ENCODE results near the gene ANKRD34A.

The ANKRD34A gene

DNA sequence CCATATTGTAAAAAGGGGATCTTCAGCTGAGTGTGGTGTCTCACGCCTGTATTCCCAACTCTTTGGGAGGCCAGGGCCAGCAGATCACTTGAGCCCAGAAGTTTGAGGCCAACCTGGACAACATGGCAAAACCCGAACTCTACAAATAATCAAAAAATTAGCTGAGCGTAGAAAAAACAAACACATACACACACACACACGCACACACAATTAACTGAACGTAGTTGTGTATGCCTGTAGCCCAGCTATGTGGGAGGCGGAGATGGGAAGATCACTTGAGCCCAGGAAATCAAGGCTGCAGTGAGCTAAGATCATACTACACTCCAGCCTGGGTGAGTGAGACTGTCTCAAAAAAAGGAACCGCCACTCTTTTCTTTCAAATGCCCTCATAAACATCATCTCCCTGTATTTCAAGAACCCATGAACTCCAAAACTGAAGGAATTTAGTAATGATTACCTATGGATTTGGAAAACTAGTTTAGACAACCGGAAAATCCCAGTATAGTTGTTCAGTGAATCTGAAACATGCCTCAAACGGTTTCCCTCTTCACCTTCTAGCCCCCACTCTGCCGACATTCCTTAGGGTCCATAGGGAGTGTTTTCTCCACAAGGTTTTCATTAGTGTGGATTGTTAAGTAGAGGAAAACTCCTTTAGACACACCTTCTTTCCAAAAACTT is 27.5 kb upstream of the ANKRD34A start:
- in situ Hi-C loops (cut with MboI; ENCODE audit: low sequenced_read_pairs) = no loop called here

DNA sequence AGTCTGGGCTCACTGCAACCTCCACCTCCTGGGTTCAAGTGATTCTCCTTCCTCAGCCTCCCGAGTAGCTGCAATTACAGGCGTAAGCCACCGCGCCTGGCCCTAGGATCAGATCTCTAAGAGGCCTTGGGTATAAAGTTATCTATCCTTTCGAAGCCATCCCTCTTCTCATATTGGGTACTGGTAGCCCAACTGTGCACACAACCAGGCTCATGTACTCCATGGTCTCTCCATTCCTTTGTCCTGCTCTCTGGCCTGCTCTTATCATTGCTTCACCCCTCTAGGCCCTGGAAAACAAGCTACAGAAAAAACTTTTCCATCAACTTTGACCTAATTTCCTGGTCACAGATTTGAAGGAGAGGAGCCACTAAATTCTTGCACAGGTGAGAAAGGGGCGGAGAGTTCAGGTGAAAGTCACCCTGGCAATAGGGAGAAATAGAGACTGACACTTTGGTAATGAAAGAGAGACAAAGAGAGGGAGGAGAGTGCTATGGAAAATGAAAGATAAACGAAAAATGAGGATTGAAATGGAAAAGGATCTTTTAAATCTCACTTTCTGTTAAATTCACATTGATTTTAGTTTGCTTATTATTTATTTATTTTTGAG is 26.0 kb upstream of the ANKRD34A start:
- in situ Hi-C loops (cut with MboI; ENCODE audit: low sequenced_read_pairs) = no loop called here

DNA sequence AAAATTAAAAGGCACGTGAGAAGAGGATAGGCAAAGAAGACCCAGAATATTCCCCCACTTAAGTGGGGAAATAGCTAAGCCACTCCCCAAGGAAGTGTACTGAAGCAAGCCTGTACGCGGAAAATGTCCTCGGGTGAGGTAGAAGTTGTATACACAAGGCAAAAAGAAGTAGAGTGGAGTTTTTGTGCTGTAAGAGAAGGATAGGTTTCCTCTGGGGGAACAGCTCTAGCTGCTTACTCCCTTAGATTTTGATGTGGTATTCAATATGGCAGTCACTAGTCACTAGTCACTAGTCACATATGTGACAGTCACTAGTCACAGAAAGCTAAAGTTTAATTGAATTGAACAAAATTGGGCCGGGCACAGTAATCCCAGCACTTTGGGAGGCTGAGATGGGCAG is 24.4 kb upstream of the ANKRD34A start:
- in situ Hi-C loops (cut with MboI; ENCODE audit: low sequenced_read_pairs) = no loop called here

DNA sequence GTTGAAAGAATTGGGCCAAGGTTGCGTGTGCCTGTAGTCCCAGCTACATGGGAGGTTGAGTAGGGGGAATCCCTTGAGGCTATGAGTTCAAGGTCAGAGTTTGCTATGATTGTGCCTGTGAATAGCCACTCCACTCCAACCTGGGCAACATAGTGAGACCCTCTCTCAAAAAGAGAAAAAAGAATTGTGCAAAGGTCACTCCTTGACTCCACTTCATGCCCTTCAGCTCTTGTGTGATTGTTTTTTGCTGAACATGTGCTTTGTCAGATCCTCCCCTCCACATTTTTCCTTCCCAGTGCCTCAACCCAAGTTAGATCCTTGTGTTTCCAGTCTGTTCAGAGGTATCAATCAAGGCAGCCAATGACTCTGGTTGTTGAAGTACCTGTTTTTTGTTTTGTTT is 23.6 kb upstream of the ANKRD34A start:
- in situ Hi-C loops (cut with MboI; ENCODE audit: low sequenced_read_pairs) = no loop called here

DNA sequence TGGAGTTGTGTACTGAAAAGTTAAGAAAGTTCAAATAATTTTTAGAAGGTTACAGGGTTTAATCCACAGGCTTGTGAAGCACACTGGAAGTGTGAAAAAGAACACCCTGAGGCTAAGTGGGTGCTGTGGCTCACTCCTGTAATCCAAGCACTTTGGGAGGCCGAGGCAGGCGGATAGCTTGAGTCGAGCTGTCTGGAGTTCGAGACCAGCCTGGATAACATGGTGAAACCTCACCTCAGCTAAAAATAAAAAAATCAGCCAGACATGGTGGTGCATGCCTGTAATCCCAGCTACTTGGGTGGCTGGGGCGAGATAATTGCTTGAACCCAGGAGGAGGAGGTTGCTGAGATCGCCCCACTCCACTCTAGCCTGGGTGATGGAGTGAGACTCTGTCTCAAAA is 22.2 kb upstream of the ANKRD34A start:
- in situ Hi-C loops (cut with MboI; ENCODE audit: low sequenced_read_pairs) = no loop called here

DNA sequence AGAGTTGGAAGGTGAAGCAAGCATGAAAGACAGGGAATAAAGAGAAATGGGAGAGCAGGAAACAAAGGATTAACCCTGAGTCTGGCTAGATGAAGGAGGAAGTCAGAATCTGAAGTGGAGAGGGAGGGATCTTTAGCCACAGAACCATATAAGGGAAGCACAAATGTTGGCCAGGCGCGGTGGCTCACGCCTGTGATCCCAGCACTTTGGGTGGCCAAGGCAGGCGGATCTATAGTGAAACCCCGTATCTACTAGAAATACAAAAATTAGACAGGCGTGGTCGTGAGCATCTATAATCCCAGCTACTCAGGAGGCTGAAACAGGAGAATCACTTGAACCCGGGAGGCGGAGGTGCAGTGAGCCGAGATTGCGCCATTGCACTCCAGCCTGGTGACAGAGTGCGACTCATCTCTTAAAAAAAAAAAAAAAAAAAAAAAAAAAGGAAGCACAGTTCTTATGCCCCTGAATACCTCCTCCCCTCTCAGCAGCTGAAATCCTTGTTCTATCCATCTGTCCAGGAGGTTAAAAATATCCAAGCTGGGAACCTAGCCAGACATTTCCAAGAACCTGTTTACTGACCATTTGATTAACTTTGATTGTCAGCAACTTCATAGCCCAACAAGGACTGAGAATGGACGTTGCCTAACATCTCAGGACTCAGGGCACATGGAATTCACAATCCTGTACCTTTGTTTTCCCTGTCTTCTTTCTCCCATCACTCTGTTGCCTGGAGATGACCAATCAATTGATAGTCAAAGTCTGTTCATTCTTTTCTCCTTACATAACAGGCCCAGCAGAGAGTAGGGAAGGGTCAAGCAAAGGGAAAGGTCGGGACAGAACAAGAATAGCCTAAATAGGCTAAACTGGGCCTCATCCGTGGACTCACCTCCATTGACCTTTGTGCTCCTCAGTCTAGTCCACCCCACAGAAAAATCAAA is 21.4 kb upstream of the ANKRD34A start:
- in situ Hi-C loops (cut with MboI; ENCODE audit: low sequenced_read_pairs) = no loop called here

DNA sequence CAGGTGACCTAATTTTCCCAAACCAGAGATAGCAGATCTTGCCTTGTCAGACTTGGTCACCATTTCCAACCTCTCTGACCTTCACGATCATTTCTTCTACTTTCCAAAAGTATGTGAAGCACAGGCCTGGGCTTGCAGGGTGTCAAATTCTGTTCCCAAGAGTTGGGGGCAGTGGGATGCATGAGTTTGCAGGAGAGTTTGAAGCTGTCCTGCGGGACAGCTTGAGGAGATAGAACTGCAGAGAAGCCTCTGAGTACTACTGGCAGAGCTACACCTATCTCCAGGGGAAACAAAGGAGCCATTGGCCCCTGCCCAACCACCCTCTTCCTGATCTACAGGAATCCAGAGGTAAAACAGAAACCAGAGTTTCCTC is 20.7 kb upstream of the ANKRD34A start:
- in situ Hi-C loops (cut with MboI; ENCODE audit: low sequenced_read_pairs) = no loop called here

DNA sequence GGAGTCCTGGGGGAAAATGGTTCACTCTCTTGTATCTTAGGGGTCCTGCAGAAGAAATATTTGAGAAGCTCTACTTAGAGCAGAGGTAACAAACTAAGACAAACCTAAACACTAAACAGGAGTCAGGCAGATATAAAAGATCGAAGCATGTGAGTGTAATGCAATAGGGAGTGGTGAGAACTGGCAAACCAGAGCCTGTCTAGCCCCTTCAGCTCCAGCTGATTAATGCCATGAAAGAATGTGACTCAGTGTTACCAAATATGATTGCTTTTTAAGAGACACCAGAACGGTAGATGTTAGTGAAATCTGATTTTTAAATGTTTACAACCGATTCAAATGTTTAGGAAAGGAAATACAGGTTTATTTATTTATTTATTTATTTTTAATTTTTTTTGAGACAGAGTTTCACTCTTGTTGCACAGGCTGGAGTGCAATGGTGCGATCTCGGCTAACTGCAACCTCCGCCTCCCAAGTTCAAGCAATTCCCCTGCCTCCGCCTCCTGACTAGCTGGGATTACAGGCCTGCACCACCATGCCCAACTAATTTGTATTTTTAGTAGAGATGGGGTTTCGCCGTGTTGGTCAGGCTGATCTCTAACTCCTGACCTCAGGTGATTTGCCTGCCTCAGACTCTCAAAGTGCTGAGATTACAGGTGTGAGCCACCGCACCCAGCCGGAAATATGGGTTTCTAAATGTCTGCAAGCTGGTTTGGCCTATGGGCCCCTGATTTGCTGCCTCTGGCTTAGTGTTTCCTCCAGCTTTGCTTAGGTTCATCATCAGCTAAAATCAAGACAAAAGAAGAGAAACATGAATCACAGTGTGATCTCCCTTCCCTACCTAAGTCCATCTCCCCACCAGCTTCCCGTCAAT is 19.8 kb upstream of the ANKRD34A start:
- in situ Hi-C loops (cut with MboI; ENCODE audit: low sequenced_read_pairs) = no loop called here

DNA sequence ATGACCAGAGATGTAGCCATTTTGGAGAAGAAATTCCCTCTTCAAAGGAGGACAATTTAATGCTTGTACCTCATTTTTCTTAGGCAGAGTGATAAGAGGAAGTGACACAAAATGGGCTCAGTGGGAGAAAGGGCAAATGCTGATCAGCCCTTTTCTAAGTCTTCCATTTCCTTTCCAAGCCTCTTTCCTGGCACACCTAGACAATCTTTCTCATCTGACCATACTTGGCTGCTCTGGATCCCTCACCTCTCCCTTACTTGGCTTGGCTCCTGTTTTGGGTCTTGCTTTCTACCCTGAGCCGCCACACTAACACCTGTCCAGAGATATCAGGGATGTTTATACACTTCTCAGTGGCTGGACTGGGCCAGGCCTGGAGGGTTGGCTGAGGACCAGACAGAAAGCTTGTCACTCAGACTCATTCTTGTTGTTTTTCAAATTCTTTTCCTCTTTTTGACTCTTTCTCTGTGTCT is 18.9 kb upstream of the ANKRD34A start:
- in situ Hi-C loops (cut with MboI; ENCODE audit: low sequenced_read_pairs) = no loop called here

DNA sequence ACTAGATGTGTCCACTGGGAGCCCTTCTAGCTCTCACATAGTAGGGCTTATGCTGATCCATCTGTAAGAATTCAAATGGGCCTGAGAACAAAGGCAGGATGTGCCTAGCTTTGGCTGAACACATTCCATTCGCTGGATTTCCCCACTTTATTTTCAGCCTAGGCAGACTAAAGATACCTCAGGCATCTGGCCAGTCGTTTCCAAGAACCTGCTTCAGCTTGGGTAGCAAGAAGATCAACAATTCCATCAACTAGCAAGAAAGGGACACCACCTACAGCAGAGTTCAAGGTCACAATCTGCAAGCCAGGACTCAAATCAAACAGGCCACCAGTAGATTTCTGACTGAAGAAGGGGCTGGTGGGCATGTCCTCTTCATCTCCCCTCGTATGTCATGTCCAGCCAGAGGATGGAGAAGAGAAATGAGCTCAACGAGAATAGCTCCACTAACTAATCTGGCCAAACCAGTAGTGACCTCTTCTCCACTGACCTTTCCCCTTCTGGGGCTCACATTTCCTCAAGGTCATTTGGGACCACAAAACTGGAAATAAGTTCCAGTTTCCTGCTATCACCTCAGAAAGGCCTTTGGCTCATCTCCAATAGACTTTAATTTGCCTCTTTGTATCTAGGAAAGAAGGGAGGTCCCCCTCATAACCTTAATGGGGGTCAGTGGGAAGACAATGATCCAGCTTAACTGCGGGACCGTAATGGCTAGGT is 17.8 kb upstream of the ANKRD34A start:
- in situ Hi-C loops (cut with MboI; ENCODE audit: low sequenced_read_pairs) = no loop called here

DNA sequence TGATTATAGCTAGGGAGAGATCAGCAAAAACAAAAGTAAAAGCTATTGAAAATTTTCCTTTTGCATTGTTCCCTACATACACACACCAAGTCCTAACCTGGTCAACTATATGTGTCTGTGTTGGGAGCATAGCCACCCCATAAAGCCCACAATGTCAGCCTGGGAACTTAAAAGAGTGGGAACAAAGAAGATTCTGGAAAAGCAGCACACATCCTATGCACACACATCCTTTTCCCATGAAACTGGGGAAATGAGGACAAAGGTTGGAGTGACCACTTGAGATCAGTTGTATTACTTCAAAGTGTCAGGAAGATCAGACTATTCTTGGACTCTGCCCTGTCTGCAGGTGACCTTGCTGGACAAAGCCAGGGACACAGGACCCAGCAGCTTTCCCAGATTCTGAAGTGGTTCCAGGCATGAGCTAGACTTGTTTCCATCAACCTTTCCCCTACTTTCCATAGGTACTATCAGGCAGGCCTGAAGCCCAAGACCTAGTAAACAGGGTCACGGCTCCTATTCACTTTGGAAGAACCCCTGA is 16.2 kb upstream of the ANKRD34A start:
- in situ Hi-C loops (cut with MboI; ENCODE audit: low sequenced_read_pairs) = no loop called here

DNA sequence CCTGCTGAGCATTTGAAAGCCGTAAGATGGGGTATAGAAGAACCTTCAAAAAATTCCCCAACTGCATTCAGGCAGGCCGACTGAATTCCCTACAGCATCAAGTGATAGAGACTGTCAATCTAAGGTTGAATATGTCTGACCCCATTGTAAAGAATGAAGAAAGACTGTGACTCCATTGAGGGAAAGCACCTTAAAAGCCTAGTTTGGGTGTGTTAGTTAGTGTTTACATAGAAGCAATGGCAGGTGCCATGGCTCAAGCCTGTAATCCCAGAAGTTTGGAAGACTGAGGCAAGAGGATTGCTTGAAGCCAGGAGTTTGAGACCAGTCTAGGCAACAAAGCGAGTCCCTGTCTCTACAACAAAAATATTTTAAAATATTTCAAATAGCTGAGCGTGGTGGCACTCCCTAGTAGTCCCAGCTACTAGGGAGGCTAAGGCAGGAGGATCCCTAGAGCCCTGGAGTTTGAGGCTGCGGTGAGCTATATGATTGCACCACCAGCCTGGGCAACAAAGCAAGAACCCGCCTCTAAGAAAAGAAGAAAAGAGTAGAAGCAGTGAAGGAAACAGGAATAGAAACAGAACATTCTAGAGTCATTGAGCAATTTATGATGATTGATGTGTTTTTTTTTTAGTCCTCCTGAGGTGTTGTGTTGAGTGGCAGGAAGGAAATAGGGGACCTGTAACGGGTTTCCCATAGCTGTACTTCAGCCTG is 15.5 kb upstream of the ANKRD34A start:
- in situ Hi-C loops (cut with MboI; ENCODE audit: low sequenced_read_pairs) = no loop called here

DNA sequence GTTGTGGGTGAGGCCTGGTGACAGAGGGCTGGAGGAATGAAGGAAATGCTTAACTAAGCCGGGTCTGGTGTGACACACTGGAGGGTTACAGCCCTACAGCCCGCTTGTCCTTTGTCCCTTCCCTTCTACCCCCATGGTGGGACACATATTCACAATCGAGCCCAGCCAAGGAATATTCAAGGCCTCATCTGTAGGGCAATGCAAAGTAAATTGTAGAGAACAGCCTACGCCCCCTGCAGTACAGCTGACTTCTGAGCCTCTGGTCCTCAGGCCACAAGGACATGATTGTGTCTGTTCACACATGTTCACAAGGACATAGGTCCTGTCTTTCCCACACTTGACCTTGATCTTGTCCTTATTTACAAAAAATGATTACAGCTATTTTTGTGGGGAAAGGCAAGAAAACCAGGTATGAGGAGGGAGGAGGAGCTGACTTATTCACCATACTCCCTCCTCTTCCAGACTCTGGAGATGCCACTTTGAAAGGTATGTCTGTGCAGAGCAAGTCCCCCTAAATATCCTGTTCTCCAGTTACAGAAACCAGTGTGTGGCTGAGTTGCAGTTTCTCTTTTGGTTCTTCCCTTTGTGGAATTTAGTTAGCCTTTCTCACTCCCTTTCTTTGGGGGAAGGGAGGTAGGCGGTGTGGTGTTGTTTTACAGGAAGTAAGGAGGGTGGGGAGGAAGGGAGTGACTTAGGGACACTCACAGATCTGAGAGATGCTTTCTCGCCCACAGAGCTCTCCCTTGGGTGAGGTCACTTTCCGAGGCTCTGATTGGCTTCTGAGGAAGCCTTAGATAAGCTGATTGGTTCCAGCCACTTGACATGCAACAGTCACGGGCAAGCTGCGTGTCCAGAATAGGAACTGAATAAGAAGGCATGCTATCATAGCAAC is 14.7 kb upstream of the ANKRD34A start:
- in situ Hi-C loops (cut with MboI; ENCODE audit: low sequenced_read_pairs) = no loop called here

DNA sequence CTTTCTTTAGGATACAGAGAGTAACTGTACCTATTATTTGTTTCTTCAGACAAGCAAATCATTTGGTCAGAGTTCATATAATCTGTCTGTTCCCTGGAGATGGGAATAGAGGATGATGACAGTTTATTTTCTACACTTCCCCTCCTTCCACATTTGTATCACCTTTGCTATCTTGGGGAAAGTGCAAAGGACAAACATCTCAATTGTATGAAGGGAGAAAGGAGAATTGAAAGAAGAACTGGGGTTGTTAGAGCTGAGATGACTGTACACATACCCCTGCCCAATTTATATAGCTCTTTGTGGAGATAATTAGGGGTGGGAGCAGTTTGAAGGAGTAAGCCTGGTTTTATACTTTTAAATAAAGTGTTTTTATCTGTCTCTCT is 14.1 kb upstream of the ANKRD34A start:
- in situ Hi-C loops (cut with MboI; ENCODE audit: low sequenced_read_pairs) = no loop called here

DNA sequence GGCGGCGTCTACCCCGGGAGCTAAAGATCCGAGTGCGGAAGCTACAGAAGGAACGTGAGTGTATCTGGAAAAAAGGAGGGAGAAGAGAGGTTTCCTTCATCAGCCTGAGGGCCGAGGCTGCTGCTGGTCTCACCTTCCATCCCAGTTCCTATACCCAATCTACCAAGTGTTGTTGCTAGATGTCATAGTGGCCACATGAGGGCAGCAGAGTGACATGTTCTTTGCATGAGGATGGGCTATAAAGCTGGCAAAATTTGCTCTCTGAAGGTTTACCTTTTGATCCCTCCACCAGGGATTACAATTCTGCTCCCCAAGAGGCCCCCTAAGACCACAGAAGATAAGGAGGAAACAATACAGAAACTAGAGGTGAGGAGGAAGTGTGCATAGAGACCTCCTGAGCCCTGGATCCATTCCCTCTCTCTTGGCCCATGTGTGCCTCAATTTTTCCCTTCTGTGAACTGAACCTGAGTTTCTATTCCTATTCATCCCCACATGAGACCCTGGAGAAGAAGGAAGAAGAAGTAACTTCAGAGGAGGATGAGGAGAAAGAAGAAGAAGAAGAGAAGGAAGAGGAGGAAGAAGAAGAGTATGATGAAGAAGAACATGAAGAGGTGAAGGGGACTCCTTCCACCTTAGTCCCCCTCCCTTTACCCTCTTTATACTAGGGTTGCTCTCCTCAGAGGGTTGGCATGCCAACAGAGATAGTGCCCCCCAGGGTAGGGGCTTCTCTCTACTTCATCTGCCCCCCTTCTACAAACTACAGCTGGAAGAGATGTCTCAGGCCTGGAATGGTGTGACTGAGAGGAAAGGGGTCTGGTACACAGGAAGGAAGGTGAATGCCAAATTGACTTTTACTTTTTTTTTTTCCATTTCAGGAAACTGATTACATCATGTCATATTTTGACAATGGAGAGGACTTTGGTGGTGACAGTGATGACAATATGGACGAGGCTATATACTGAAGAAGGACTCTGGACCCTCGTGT is 13.4 kb upstream of the ANKRD34A start:
- in situ Hi-C loops (cut with MboI; ENCODE audit: low sequenced_read_pairs) = no loop called here

DNA sequence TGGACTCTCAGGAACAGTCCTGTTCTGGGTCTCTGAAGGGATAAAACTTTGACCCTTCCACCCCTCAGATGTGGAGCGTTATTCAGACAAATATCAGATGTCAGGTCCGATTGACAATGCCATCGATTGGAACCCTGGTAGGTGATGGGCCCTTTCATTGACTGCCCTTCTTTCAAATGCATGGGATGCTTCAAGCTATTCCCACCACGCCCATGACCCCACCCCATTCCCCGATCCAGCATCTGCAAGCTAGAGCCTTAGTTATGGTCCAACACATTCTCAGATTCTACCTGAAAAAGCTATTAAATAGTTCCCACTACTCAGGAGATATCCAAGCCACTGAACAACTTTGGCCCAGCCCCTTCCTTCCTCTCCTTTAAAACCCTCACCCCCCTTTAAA is 12.6 kb upstream of the ANKRD34A start:
- in situ Hi-C loops (cut with MboI; ENCODE audit: low sequenced_read_pairs) = no loop called here

DNA sequence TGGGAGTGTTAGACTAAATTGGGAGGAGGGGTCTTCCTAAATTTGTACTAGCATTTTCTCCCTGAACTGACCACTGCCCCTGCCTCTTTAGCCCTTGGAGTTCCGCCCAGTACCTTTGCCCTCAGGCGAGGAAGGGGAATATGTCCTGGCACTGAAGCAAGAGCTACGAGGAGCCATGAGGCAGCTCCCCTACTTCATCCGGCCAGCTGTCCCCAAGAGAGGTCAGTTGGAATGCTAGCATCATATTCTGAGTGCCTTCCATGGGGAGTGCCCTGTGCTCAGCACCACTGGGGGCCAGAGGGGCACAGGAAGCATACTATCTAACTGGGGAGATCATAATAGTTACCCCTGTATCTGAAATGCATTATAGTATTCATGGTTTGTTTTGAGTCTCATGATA is 10.8 kb upstream of the ANKRD34A start:
- in situ Hi-C loops (cut with MboI; ENCODE audit: low sequenced_read_pairs) = no loop called here

Data from HL-60/S4 treated with retinoic acid at 250 ng/mL for 4 days and 3 days (cell line).